HEK293T (cell line): Measurements from ENCODE around the gene ZBTB4.

Experiments used
- BHLHE40 ChIP-seq: fragments of 450-650 bp; IDR thresholded peaks from 2 replicates; pipeline ENCODE4 v1.6.1; 2016; ENCODE audit warnings: mild to moderate bottlenecking, moderate library complexity, borderline replicate concordance
- FOXA1 ChIP-seq: fragments of 450-650 bp; IDR thresholded peaks from 2 replicates; pipeline ENCODE4 v1.6.1; 2016; ENCODE audit warnings: mild to moderate bottlenecking
- FOXM1 ChIP-seq: fragments of 450-650 bp; IDR thresholded peaks from 2 replicates; pipeline ENCODE4 v1.6.1; 2017; ENCODE audit warnings: mild to moderate bottlenecking, borderline replicate concordance
- L3MBTL2 ChIP-seq: fragments of 450-650 bp; conservative IDR thresholded peaks from 2 replicates; pipeline ENCODE4 v1.6.1; 2016; ENCODE audit warnings: mild to moderate bottlenecking
- SUZ12 ChIP-seq: fragments of 450-650 bp; IDR thresholded peaks from 2 replicates; pipeline ENCODE4 v1.6.1; 2016; ENCODE audit warnings: mild to moderate bottlenecking
- TARDBP ChIP-seq: fragments of 450-650 bp; IDR thresholded peaks from 2 replicates; pipeline ENCODE4 v1.6.1; 2016

DNA sequence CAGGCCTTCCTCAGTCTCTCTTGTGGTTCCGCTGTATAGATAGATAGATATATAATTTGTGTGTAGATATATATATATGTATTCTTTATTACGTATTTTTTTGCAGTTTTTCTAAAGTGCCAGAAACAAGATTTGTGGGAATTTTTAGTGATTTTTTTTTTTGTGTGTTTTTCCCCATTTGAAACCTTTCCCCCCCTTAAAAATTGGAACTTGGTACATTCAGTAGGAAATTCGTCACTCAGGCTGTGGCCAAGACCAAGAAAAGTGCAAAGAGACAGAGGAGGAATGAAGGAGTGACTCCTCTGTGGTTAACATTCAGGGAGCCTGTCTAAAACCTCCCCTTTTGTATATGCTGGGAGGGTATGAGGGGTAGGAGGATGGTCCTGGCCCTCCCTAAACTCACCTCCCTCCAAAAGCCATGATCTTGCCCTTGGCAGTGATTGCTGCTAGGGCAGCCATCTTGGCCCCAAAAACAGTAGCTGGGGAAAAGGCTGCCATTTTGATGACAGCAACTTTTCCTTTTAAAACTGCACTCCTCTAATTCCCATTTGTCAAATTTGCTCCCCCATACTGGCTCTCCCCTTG, 19.4 kb downstream of the ZBTB4 start:
- TF ChIP-seq L3MBTL2: no peak
- TF ChIP-seq FOXM1: no peak
- no peak for TF ChIP-seq TARDBP
- TF ChIP-seq SUZ12: no peak
- TF ChIP-seq BHLHE40: no peak
- TF ChIP-seq FOXA1: no peak
